Neural cell (in vitro differentiated cells): ENCODE measurements around the gene NEU2. TPM values are rescaled to one million over a fixed set of nuclear protein-coding genes. Genes with fewer than 3 reads are reported as not detected.

Source experiments
- H2AFZ ChIP-seq: fragments of 200-600, 300-800 bp; sonication (generic), shearing (Covaris generic); 2 replicates; pipeline ENCODE4 v1.6.0; 2014; ENCODE audit warnings: low read depth, mild to moderate bottlenecking, antibody characterized with exemption, low read length, moderate library complexity
- H3F3A ChIP-seq: fragments of 200-600 bp; shearing (Covaris generic); 2 replicates; pipeline ENCODE4 v1.6.1; 2016; ENCODE audit warnings: mild to moderate bottlenecking, moderate library complexity, mixed read lengths, antibody characterized with exemption, low read length; ENCODE audit not compliant: insufficient read depth, poor library complexity, severe bottlenecking
- H3K27ac ChIP-seq: fragments of 200-600, 300-800 bp; sonication (generic), shearing (Covaris generic); 2 replicates; pipeline ENCODE4 v1.5.1; 2014; ENCODE audit warnings: mild to moderate bottlenecking, low read length, moderate library complexity
- H3K27me3 ChIP-seq: fragments of 300-800, 200-600 bp; sonication (generic), shearing (Covaris generic); 2 replicates; pipeline ENCODE4 v1.6.0; 2014; ENCODE audit warnings: mild to moderate bottlenecking, low read depth, low read length, moderate library complexity; ENCODE audit not compliant: insufficient read depth
- H3K36me3 ChIP-seq: fragments of 300-800, 200-600 bp; sonication (generic), shearing (Covaris generic); 2 replicates; pipeline ENCODE4 v1.5.1; 2014; ENCODE audit warnings: mild to moderate bottlenecking, antibody characterized with exemption, low read length, moderate library complexity; ENCODE audit not compliant: insufficient read depth
- H3K4me2 ChIP-seq: fragments of 300-800, 200-600 bp; sonication (generic), shearing (Covaris generic); 2 replicates; pipeline ENCODE4 v1.6.0; 2014; ENCODE audit warnings: mild to moderate bottlenecking, low read length
- H3K4me3 ChIP-seq: fragments of 300-800, 200-600 bp; sonication (generic), shearing (Covaris generic); 2 replicates; pipeline ENCODE4 v1.5.1; 2014; ENCODE audit warnings: mild to moderate bottlenecking, low read length, moderate library complexity
- H3K79me2 ChIP-seq: fragments of 200-600 bp; shearing (Covaris generic); replicated peaks from 2 replicates; pipeline ENCODE4 v1.6.0; 2014; ENCODE audit warnings: mild to moderate bottlenecking, low read length, moderate library complexity; ENCODE audit not compliant: insufficient read depth
- H3K9ac ChIP-seq: fragments of 300-800, 200-600 bp; sonication (generic), shearing (Covaris generic); 2 replicates; pipeline ENCODE4 v1.6.1; 2016; ENCODE audit warnings: mild to moderate bottlenecking, low read length, mixed read lengths
- H3K9me2 ChIP-seq: fragments of 200-600 bp; shearing (Covaris generic); 2 replicates; pipeline ENCODE4 v1.6.1; 2016; ENCODE audit warnings: mild to moderate bottlenecking, low read length, mixed read lengths; ENCODE audit not compliant: insufficient read depth
- H3K9me3 ChIP-seq: fragments of 200-600, 300-800 bp; sonication (generic), shearing (Covaris generic); 2 replicates; pipeline ENCODE4 v1.6.1; 2016; ENCODE audit warnings: mild to moderate bottlenecking, mixed run types, low read length, moderate library complexity, mixed read lengths
- H4K20me1 ChIP-seq: fragments of 200-600 bp; shearing (Covaris generic); 2 replicates; pipeline ENCODE4 v1.6.1; 2016; ENCODE audit warnings: mild to moderate bottlenecking, mixed run types; ENCODE audit not compliant: insufficient read depth
- EP300 ChIP-seq: fragments of 450-650 bp; conservative IDR thresholded peaks from 2 replicates; pipeline ENCODE4 v1.6.1; 2014; ENCODE audit warnings: antibody characterized with exemption, mild to moderate bottlenecking, moderate library complexity; ENCODE audit not compliant: poor library complexity, severe bottlenecking
- EZH2 ChIP-seq: fragments of 200-600, 300-800 bp; shearing (Covaris generic), sonication (generic); IDR thresholded peaks from 2 replicates; pipeline ENCODE4 v1.6.1; 2014; ENCODE audit warnings: antibody characterized with exemption, low read length, borderline replicate concordance, mild to moderate bottlenecking; ENCODE audit not compliant: insufficient read depth, poor library complexity, severe bottlenecking
- MXI1 ChIP-seq: fragments of 450-650 bp; conservative IDR thresholded peaks from 2 replicates; pipeline ENCODE4 v1.6.1; 2014; ENCODE audit warnings: antibody characterized with exemption, mild to moderate bottlenecking; ENCODE audit not compliant: poor library complexity, severe bottlenecking
- POLR2AphosphoS5 ChIP-seq: IDR thresholded peaks from 2 replicates; pipeline ENCODE4 v1.6.1; 2012
- RAD21 ChIP-seq: fragments of 450-650 bp; conservative IDR thresholded peaks from 2 replicates; pipeline ENCODE4 v1.6.1; 2014; ENCODE audit warnings: antibody characterized with exemption, mild to moderate bottlenecking, moderate library complexity
- REST ChIP-seq: IDR thresholded peaks from 2 replicates; pipeline ENCODE4 v1.6.1; 2012; ENCODE audit warnings: borderline replicate concordance
- SMC3 ChIP-seq: fragments of 450-650 bp; conservative IDR thresholded peaks from 2 replicates; pipeline ENCODE4 v1.6.1; 2014; ENCODE audit warnings: antibody characterized with exemption, mild to moderate bottlenecking, moderate library complexity; ENCODE audit not compliant: poor library complexity
- TAF1 ChIP-seq: IDR thresholded peaks from 2 replicates; pipeline ENCODE4 v1.6.1; 2012; ENCODE audit warnings: low read depth
- polyA plus RNA-seq: library from polyadenylated mRNA; depleted of rRNA; stranded (reverse); fragments of >200 nt; gene quantifications from 2 replicates; pipeline ENCODE4 v1.2.3, GENCODE V29; 2014
- TF ChIP-seq, protein P1 (sequence below): fragments of 450-650 bp; IDR thresholded peaks from 2 replicates; pipeline ENCODE4 v1.5.1; 2014; ENCODE audit warnings: antibody characterized with exemption, mild to moderate bottlenecking, moderate library complexity; ENCODE audit not compliant: poor library complexity, severe bottlenecking

NEU2 gene
- polyA plus RNA-seq, 1 donor from 2014 or later = not detected

GRCh38 chr2:233023007-233023760 is 9.3 kb upstream of the NEU2 start:
- H2AFZ ChIP-seq = no peak overlapping the region
- H3K9me2 ChIP-seq = no peaks in the 10 kb centered on the region
- H3K9me3 ChIP-seq = no peaks in the 10 kb centered on the region

DNA sequence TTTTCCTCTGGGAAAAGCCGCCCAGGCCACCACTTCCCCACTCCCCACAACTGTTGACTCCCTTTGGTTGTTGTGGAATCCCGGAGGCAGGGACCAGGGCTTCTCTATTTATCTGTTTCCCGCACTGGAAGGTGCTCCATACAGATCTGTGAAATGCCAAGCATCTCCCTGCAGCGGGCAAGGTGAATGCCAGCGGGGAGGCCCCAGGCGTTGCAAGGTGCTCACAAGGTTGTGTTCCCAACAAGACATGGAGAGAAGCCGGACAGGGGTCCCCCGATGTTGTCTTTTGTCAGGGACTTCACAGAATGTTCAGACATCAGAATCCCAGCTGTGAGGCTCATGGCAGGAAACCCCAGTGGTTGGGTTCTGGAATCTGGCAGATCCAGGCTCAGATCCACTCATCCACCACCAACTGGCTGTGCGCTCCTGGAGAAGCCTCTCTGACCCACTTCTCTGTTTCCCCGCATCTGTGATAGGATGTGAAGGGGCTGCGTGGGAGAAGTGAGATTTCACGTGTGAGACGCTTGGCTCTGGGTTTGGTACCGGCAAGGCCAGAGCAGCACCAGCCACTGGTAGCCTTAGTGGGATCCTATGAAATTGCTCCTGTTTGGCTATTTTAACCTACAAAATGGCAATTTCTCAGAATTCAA is 8.6 kb upstream of the NEU2 start:
- Histone ChIP-seq H3K4me3 (no peak overlapping the region), H3K27me3 (no peaks in the 10 kb centered on the region), H3K36me3 (no peaks in the 10 kb centered on the region), H3K4me2 (no peak overlapping the region), H4K20me1 (no peaks in the 10 kb centered on the region), H3K9ac (no peak overlapping the region), H3F3A (no peaks in the 10 kb centered on the region), H3K27ac (no peak overlapping the region), H2AFZ (no peak overlapping the region), H3K9me3 (no peaks in the 10 kb centered on the region), H3K79me2 (no peaks in the 10 kb centered on the region), H3K9me2 (no peaks in the 10 kb centered on the region)
- TF ChIP-seq, protein P1, sequence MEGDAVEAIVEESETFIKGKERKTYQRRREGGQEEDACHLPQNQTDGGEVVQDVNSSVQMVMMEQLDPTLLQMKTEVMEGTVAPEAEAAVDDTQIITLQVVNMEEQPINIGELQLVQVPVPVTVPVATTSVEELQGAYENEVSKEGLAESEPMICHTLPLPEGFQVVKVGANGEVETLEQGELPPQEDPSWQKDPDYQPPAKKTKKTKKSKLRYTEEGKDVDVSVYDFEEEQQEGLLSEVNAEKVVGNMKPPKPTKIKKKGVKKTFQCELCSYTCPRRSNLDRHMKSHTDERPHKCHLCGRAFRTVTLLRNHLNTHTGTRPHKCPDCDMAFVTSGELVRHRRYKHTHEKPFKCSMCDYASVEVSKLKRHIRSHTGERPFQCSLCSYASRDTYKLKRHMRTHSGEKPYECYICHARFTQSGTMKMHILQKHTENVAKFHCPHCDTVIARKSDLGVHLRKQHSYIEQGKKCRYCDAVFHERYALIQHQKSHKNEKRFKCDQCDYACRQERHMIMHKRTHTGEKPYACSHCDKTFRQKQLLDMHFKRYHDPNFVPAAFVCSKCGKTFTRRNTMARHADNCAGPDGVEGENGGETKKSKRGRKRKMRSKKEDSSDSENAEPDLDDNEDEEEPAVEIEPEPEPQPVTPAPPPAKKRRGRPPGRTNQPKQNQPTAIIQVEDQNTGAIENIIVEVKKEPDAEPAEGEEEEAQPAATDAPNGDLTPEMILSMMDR = no peak
- TF ChIP-seq SMC3 = no peak
- TF ChIP-seq RAD21 = no peak
- TF ChIP-seq EP300 = no peak
- no peak for TF ChIP-seq MXI1
- no peak for TF ChIP-seq POLR2AphosphoS5
- no peak for TF ChIP-seq TAF1
- TF ChIP-seq EZH2 = no peak
- no peak for TF ChIP-seq REST

More at GRCh38 chr2:233023007-233023760, 9.3 kb upstream of the NEU2 start:
- H3K36me3 ChIP-seq = no peaks in the 10 kb centered on the region
- TF ChIP-seq SMC3 = no peak
- no peak overlapping the region for H3K4me3 ChIP-seq
- H4K20me1 ChIP-seq = no peaks in the 10 kb centered on the region
- no peaks in the 10 kb centered on the region for H3F3A ChIP-seq
- H3K79me2 ChIP-seq = no peaks in the 10 kb centered on the region
- H3K4me2 ChIP-seq = no peak overlapping the region
- no peak overlapping the region for H3K9ac ChIP-seq
- no peaks in the 10 kb centered on the region for H3K27me3 ChIP-seq
- H3K27ac ChIP-seq = no peak overlapping the region
